ENCODE data around the gene HES1.

- TF ChIP-seq POLR2A (IDR thresholded peaks at IDR 0.05): no peak
- TF ChIP-seq CTCF (IDR thresholded peaks at IDR 0.05): no peak
Observed at GRCh38 chr3:194138732-194139070, 2.8 kb downstream of the HES1 start.

Data from sigmoid colon (tissue), 3 donors.